VCaP (cell line): ENCODE results near the gene RAB10.
"Not testable (repeated sequence)": the region's sequence is repeated elsewhere in the genome, so short reads cannot be mapped to it uniquely, and the experiment has no call there.

Experiments
- H3K27ac ChIP-seq: fragments of 450-650 bp; 2 replicates; pipeline ENCODE4 v1.5.1; 2017
- TF ChIP-seq, protein P1 (sequence below): fragments of 450-650 bp; conservative IDR thresholded peaks from 2 replicates; pipeline ENCODE4 v1.5.1; 2017; ENCODE audit warnings: mild to moderate bottlenecking, moderate library complexity

RAB10 gene

DNA sequence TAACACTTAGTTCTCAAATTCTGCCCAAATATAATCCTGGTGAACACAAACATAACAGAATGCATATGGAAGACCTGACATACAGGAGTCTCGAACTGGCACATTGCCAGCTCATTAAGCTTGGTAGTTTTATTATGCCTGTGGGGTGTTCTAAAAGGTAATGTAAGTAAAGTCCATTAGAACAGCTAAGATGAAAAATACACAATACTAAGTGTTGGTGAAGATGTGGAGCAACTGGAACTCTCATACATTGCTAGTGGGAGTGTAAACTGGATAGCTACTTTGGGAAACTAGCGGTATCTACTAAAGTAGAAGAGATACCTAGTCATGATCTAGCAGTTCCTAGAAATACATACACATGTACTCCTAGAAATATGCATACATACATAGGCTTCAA is 24.3 kb upstream of the RAB10 start:
- TF ChIP-seq, protein P1, sequence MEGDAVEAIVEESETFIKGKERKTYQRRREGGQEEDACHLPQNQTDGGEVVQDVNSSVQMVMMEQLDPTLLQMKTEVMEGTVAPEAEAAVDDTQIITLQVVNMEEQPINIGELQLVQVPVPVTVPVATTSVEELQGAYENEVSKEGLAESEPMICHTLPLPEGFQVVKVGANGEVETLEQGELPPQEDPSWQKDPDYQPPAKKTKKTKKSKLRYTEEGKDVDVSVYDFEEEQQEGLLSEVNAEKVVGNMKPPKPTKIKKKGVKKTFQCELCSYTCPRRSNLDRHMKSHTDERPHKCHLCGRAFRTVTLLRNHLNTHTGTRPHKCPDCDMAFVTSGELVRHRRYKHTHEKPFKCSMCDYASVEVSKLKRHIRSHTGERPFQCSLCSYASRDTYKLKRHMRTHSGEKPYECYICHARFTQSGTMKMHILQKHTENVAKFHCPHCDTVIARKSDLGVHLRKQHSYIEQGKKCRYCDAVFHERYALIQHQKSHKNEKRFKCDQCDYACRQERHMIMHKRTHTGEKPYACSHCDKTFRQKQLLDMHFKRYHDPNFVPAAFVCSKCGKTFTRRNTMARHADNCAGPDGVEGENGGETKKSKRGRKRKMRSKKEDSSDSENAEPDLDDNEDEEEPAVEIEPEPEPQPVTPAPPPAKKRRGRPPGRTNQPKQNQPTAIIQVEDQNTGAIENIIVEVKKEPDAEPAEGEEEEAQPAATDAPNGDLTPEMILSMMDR = no peak
- no peak overlapping the region for H3K27ac ChIP-seq

DNA sequence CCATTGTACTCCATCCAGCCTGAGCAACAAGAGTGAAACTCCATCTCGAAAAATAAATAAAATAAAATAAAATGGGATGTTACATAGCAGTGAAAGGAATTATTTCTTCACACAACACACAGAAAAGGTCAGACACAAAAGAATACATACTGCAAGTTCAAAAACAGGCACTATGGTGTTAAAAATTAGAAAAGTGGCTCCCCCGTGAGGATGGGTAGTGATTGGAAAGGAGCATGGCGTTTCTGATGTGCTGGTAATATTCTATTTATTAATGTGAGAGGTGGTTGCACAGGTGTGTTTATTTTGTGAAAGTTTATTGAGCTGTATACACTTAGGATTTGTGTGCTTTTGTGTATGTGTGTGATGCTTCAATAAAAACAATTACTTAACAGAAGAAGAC is 22.9 kb upstream of the RAB10 start:
- peak overlapping the region; percentile 62 for H3K27ac ChIP-seq
- TF ChIP-seq, protein P1 = 0 out of 2 replicates have a peak, but pooled peaks have one; percentile 12

DNA sequence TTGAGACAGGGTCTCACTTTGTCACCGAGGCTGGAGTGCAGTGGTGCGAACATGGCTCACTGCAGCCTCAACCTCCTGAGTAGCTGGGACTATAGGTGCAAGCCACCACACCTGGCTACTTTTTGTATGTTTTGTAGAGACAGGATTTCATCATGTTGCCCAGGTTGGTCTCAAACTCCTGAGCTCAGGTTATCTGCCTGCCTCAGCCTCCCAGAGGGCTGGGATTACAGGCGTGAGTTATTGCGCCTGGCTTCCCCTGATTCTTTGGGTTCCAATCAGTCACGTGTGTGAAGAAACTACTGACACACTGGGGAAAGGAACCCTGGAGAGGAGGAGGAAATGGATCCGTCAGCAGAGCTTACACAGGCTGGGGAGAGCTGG is 22.3 kb upstream of the RAB10 start:
- TF ChIP-seq, protein P1 = no peak
- peak overlapping the region; percentile 62 for H3K27ac ChIP-seq

DNA sequence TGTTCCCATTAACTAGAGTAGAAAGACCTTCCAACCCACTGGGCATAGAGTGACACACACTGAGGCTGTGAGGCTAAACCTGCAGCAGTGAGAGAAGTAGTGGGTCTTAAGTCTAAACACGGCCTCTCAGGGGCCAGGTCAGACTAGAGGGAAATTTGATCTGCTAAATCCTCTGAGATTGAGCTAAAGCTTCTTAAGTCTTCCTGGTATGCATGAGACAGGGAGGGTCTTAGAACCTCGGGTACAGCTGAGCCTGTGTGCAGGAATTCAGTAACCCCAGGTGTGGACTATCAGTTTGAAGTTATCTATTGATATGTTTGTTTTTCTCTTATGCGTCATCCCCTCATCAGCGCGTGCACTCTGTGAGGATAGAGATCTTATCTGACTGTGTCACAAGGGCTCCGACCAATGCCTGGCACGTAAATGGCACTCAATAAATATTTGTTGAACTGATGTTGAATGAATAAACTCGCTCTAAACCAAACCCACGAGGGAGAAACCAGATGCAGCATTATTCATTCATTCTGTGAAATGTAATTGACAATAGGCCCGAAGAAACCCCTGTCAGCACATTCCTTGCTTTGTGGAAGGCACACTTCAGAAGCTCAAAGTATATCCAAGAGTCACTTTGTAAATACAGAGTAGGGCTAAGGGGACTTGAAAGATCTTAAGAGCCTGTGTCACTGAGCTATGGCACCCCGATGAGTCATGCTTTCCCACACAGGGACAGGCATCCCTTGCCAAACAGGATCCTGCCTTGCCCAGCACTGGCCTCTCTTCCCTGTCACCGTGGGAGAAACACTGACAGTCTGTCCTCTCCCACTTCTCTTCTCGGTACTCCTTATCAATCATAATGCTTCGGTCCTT is 21.7 kb upstream of the RAB10 start:
- H3K27ac ChIP-seq = peak overlapping the region; percentile 62
- TF ChIP-seq, protein P1 = no peak

DNA sequence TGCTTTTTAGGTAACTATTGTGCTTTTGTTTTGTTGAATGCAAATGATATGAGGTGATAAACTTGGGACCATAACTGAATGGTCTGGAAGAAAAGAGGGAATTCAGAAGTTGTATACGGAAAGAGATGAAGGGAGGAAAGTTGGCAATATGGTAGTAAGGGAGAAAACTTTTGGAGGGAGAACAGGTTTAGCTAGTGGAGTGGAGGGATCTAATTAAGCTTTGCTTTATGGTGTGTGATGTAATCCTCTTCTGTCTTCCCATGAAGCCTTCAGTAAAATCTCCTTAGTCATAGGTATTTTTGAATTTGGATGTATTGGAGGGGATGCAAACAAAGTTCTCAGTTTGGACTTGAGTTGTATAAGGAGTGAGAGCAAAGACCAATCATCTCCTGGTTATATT is 20.2 kb upstream of the RAB10 start:
- H3K27ac ChIP-seq = no peak overlapping the region; the same call in 1 of the 2 replicates
- TF ChIP-seq, protein P1 = no peak

DNA sequence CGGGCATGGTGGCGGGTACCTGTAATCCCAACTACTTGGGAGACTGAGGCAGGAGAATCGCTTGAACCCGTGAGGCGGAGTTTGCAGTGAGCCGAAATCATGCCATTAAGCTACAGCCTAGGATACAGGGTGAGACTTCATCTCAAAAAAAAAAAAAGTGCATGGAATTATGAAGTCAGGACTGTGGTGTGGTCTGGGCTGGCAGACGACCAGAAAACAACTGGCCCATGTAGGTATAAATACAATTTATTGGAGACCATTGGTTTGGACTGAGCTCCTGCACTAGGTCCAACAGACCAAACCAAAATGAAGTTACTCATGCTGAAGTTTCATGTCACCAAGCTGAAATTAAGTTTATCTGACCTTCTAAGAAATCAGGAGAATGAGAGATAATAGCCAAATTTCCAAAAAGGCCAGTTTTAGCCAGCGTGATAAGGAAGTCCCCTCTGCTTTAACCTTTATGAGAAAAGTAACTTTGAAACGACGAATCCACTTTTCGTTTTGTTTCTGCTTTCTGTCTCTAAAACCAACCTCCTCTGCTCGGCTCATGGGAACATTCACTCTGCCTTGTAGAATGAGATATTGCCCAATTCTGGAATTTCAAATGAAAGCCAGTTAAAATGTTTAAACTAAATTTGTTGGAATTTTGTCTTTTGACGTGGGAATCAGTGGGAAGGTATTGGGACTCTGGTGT is 17.7 kb upstream of the RAB10 start:
- H3K27ac ChIP-seq = no peak overlapping the region

DNA sequence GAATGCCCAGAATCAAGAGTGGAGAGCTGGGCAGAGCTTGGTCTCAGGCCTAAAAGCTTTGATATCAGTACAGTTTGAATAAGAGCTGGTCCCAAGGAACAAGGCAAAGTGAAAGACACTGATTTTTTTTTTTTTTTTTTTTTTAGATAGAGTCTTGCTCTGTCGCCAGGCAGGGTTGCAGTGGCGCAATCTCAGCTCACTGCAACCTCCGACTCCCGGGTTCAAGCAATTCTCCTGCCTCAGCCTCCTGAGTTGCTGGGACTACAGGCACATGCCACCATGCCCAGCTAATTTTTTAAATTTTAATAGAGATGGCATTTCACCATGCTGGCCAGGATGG is 17.2 kb upstream of the RAB10 start:
- H3K27ac ChIP-seq = not testable (repeated sequence)

More for the DNA sequence above, 17.7 kb upstream of the RAB10 start:
- TF ChIP-seq, protein P1 = no peak
